Peyer's patch (tissue), 4 donors: Measurements from ENCODE around the gene KRT16.

Experiments
- CTCF ChIP-seq, 6 experiments: fragments of 450-650 bp in 4 of 6; fragments of 200-600 bp in 2 of 6; sonication (generic) in 1 of 6; IDR thresholded peaks; one replicate each; pipeline ENCODE4 v1.5.1; 2017 to 2019; ENCODE audit warnings: antibody characterized with exemption in 6 of 6, mild to moderate bottlenecking in 3 of 6, moderate library complexity in 1 of 6
- POLR2A ChIP-seq, 2 donors: fragments of 450-650 bp; IDR thresholded peaks; one replicate each; pipeline ENCODE4 v1.5.1; 2017; ENCODE audit warnings: antibody characterized with exemption in 2 of 2, mild to moderate bottlenecking in 2 of 2, moderate library complexity in 2 of 2

GRCh38 chr17:41595585-41595984, 17.0 kb downstream of the KRT16 start:
- no peak for TF ChIP-seq CTCF (IDR thresholded peaks at IDR 0.05)
- TF ChIP-seq POLR2A (IDR thresholded peaks at IDR 0.05), result no peak
